ENCODE data around the gene GSAP.

The GSAP gene

DNA sequence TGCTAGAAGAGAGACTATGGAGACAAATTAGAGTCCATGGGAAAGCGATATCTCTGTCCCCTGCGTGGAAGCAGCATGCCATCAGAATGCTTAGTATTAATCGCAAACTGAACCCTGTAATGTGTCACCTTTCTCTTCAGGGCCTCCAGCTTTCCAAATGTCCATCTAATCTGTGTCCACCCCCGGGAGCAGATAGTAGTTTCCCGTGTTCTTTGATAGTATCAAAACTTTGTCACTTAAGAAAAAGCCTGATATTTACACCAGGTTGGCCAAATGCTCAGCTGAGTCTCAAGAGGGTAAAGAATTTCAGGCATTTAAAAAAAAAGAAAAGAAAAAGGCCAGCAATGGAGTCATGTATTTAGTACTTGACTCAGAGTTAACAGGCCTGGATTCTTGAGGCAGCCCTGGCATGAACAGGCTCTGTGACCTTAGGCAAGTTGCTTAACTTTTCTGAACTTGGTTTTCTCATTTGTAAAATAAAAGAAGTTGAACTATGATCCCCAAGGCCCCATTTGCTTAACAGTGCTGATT, 10.4 kb upstream of the GSAP start:
- TF ChIP-seq, protein P1, sequence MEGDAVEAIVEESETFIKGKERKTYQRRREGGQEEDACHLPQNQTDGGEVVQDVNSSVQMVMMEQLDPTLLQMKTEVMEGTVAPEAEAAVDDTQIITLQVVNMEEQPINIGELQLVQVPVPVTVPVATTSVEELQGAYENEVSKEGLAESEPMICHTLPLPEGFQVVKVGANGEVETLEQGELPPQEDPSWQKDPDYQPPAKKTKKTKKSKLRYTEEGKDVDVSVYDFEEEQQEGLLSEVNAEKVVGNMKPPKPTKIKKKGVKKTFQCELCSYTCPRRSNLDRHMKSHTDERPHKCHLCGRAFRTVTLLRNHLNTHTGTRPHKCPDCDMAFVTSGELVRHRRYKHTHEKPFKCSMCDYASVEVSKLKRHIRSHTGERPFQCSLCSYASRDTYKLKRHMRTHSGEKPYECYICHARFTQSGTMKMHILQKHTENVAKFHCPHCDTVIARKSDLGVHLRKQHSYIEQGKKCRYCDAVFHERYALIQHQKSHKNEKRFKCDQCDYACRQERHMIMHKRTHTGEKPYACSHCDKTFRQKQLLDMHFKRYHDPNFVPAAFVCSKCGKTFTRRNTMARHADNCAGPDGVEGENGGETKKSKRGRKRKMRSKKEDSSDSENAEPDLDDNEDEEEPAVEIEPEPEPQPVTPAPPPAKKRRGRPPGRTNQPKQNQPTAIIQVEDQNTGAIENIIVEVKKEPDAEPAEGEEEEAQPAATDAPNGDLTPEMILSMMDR (IDR thresholded peaks at IDR 0.05; ENCODE audit: low read depth, low read length) = no peak
- H3K4me3 ChIP-seq (ENCODE audit: low read depth, low read length) = peak overlapping the region; percentile 32

DNA sequence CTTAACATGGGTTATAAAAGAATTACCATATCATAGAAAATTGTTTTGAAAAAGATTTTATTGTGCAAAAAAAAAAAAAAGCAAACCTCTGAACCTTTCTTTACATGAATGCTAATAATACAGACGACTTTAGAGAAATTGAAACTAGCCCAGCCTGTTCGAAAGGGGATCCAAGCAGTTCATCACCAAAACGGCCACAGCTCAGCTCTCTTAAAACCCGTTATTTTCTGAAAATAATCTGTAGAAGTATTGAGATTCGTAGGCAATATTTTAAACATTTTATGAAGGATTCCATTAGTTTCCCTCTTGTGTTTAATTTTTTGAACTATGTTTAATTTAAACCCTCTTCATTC, 9.9 kb upstream of the GSAP start:
- TF ChIP-seq, protein P1 (IDR thresholded peaks at IDR 0.05; ENCODE audit: low read depth, low read length) = no peak
- peak overlapping the region; percentile 32 for H3K4me3 ChIP-seq (ENCODE audit: low read depth, low read length)

DNA sequence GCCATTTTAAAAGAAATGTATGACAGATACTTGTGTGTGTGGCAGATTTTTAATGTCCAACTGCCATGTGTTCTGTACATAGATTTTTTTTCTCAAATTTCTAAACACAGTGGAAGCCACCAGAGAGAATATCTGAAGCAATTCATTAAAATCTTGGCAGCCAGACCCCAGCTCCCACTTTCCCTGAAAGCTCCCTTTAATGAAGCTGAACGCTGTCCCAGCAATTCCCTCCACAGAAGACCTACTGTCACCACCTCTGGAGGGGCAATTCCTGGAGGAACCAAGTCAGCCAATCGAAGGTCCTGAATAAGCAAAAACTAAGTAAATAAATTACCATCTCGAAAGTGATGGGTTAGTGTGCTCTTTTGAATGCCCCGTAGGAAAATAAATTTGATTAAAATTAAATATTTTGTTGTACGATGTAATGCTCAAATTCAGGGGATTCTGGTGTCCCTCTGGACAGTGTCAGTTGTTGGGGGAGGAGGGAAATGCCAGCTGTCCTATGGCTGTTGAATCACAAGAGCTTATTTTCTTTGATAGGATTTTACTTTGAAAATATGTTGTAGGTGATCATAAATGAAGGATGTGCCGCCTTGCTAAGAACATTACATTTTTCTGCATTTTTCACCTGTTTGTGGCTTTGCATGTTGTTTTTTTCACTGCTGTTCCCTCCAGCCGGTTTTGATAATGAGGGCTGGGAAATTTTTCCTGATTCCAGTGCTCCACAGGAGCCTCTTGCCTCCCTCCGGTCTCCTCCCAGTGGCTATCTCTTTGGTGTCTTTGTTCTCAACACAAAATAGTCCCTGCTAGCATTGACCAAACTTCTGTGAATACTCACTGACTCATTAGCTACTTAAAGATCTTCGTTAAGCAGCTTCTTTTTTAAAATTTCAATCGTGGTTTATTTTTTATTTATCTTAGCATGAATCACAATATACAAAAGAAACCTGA, 9.2 kb upstream of the GSAP start:
- TF ChIP-seq, protein P1 (IDR thresholded peaks at IDR 0.05; ENCODE audit: low read depth, low read length) = no peak
- H3K4me3 ChIP-seq (ENCODE audit: low read depth, low read length) = peak overlapping the region; percentile 32

DNA sequence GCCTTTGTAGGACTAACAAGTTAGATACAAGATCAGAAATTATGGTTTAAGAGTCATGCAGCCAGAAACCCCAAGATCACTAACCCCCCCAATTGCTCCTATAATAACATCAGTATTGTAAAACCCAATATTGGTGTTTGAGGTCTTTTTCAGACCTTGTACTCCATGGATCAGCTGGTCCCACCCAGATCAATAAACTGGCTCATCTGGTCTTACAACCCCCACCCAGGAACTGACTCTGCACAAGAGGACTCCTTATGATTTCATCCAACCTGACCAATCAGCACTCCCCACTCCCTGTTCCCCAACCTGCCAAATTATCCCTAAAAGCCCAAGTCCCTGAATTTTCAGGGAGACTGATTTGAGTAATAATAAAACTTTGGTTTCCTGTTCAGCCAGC, 6.4 kb upstream of the GSAP start:
- TF ChIP-seq, protein P1 (IDR thresholded peaks at IDR 0.05; ENCODE audit: low read depth, low read length) = no peak
- H3K4me3 ChIP-seq (ENCODE audit: low read depth, low read length) = no peak overlapping the region

DNA sequence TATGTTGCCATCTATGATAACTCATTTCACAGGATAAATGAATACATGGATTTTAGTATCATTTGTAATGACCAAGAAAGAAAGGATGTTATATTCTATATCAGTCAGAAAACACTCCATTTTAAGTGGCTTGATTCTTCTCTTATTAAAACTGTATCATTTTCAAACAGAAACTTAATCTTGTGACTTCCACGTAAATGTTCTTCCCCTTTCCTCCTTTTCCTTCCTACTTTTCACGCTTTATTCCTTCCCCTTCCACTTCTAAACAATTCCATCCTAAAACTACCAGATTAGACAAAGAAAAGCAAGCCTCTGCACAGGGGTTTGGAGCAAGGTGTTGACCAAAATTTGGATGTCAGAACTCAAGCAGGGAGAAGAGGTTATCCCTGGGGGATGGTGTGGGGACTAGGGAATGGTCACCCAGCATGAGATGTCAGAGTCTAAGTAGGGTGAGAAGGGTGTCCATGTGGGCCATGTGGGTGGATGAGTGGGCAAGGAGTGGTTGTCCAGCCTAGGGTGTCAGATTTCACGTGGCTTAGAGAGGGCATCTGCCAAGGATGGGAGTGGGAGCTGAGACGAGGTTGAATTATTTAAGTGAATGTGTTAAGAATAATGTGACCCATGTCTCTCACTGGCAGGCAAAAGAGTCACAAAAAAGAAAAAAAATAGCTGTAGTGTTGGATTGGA, 5.0 kb upstream of the GSAP start:
- TF ChIP-seq, protein P1 (IDR thresholded peaks at IDR 0.05; ENCODE audit: low read depth, low read length) = no peak
- H3K4me3 ChIP-seq (ENCODE audit: low read depth, low read length) = no peak overlapping the region

DNA sequence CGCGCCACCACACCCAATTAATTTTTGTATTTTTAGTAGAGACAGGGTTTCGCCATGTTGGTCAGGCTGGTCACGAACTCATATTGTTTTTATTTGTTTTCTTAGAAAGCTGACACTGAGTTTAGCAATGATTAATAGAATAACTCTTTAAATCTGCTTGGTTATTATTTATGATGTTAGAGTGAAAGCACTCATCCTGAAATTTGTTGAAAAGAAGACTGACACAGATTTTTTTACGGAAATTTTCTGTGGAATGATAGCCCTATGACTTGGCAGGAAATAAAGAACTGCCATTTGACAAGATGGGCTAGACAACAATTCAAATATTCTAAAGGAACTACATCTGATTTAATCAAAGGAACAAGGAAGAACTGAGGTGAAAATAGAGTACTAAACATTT, 4.3 kb upstream of the GSAP start:
- H3K4me3 ChIP-seq (ENCODE audit: low read depth, low read length) = no peak overlapping the region
- TF ChIP-seq, protein P1 (IDR thresholded peaks at IDR 0.05; ENCODE audit: low read depth, low read length) = no peak

DNA sequence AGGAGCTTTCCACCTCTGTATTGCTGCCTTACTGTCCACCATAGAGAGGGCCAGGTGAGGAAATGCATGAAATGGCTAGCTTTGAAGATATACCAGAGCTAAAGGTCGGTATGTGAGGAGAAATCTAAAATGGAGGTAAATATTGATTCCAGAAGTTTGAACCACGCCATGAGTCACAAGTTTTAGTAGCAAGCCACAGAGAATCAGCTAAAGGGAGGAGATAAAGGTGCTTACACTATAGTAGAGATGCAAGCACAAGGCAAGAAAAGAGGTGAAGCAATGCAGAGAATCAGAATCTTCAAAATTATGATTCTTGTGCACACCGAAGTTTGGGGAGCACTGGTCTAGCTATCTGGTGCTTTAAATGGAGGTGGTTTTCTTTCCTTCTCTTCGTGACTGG, 3.0 kb upstream of the GSAP start:
- TF ChIP-seq, protein P1 (IDR thresholded peaks at IDR 0.05; ENCODE audit: low read depth, low read length) = no peak
- no peak overlapping the region for H3K4me3 ChIP-seq (ENCODE audit: low read depth, low read length)
